HG03066 (cell line): ENCODE measurements around the gene DHX29.

Experiments used
- ATAC-seq: cut with Tn5 transposase; IDR thresholded peaks from one replicate; pipeline ENCODE4 v1.9.1; 2021; ENCODE audit warnings: low read depth; ENCODE audit not compliant: unreplicated experiment

The DHX29 gene

DNA sequence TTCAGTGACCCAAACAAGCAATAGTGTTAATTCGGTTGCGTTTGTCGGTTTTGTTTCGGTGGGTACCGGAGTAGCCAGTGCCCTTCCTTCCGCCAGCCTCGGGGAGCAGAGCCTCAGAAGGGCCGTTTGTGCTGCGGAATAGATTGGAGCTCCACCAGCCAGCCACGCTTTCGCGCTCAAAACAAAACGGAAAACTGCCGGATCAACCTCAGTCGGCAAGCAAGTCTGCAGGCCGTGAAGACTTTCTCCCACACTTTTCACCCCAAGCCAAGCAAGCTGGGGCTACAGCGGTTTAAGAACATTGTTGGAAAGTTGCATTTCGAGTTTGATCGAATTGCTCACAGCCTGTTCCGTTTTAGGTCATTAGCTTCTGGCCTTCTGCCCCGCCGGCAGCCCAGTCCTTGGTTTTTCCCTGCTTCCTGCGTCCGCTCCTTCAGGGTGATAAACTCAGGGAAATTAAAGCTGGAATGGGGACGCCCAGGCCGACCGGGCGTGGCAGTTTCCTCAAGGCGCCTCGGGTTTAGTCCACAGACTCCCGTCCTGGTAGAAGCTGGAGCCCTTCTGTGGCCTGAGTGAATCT, 73.3 kb downstream of the DHX29 start:
- ATAC-seq: no peak

DNA sequence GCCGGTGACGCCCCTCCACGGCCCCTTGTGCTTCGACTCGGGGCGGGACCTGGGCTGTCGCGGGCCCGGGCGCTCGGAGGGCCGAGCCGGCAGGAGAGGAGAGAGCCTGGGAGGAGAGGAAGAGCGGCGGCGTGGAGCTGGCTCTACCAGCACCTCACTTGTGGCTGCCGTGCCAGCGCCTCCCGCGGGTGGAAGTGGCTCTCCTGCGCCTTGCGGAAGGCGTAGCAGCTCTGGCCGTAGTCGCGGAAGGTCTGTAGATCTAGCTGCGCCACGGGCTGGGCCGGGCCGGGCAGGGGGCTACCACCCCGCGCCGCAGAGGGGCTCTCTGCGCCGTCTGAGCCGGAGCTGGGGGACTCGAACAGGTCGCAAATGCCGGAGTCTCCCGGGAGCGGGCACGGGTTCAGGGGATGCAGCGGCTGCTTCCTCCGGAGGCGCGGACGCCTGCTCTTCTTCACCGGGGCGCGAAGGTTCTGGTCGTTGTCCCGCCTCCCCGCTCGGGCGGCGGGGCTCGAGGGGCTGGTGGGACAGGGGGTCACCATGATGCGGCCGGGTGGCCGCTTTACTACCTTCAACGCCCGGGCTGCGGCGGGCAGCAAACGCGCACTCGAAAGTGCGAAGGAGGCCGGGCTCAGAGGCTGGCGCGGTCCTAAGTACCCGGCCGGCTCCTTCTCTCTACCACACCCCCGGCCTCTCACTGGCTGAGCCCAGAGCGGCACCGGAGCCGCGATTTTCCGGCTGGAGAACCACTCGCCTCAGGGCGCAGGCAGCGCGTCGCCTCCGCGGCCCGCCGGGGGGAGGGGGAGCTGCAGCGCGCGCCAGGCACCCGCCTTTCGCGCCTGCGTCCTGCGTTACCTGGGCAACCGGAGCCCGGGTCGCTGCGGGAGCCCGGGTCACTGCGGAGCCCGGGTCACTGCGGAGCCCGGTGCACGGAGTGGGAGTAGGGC, 74.2 kb downstream of the DHX29 start, which contains the start of gene CCNO:
TSS of gene CCNO (minus strand) at position 624 of the 944 bp plus-strand sequence. CDS start at position 539, 85 bp downstream.
- ATAC-seq: peak; percentile 55

- no peak for ATAC-seq
Measured at GRCh38 chr5:55232271-55232984, 75.1 kb downstream of the DHX29 start.

GRCh38 chr5:55231919-55232270, 75.6 kb downstream of the DHX29 start:
- ATAC-seq: no peak

DNA sequence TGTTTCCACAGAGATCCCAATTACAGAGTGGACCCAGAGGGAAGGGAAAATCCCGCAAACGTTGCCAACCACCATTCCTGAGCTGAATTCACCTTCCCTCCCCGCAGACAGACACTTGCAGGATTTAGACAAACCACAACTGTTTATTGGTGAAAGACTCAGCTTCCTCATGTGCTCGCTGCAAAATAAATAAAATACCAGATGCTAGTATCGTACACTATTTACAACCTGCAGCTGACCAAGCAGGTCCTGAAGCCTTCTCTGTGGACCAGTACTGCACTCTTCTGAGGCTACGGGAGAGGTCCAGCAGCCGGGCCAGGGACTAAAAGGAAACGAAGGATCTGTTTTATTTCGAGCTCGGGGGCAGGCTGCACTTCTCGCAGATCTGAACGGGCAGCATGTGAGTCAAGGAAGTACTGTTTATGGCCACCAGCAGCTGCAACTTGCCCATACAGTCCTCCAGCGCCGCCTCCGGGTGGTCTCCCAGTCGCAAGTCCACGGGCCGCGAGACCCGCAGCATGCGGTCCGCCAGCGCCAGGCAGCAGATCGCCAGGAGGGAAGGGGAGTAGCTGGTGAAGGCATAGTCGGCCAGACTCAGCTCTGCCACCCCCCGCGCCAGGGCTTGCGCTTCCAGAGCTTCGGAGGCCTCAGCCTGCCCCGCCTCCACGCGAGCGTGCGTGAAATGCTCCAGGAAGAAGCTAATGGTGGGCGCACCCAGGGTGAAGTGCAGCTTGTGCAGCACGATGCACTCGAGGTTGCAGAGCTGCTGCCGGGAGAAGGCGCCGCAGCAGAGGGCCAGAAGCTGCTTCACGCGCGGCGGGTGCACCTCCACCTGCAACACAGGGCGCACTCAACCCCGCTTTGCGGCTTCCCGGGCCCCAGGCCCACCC, 76.2 kb downstream of the DHX29 start:
- ATAC-seq: no peak

DNA sequence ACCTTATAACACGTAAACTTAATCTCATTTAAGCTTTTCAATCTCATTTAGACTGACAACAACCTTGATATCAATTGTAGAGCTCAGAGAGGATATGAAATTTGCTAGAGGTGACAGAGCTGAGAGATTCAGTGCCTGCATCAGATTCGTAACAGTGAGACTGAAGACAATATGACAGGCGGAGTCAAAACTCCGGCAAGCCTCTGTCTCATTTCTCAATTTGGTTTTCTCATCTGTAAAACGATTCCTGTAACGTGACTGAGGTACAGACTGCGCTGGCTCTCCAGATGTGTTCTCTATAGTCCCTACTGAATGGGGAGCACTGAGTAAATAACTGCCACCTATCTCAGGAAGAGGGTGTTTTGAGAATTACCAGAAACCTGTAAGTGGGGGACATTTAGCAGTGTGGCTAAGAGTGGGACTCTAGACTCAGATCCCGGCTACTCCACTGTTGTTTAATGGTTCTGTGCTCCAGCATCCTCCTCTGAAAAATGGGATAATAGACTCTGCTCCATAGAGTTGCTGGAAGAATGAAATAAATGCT, 77.3 kb downstream of the DHX29 start:
- ATAC-seq: no peak

DNA sequence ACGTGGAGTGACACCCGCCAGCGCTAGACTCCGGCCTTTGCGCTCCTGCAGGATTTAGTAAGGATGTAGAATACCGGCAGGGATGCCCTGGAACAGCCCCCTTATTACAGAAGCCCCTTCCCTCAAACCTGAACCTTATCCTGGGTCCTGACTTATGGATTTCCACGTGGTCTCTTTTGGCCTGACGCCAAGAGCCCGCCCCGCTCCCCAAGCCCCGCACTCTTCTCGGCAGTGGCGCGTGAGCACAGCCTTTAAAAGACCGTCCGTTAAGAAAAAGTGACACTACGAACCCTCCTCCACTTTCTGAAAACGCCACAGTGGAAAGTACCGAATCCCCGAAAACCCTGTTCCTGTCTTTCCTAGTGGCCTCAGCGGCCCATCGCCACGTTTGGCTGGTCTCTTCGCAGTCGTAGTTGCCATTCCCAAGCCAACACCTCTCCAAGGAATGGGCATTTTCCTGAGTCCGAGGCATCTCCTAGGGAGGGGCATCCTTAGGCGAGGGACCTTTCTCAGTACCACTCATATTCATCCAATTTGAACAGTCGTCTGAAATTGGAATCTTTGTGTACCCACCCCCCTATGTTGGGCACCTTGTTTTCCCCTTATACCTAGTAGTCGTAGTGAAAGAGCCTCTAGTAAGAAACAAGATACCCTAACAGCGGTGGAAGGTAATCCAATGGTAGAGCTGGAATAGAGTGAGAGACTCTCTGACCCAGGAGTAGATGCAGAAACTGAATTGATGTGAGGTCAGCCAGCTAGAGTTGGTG, 79.6 kb downstream of the DHX29 start:
- ATAC-seq: no peak

DNA sequence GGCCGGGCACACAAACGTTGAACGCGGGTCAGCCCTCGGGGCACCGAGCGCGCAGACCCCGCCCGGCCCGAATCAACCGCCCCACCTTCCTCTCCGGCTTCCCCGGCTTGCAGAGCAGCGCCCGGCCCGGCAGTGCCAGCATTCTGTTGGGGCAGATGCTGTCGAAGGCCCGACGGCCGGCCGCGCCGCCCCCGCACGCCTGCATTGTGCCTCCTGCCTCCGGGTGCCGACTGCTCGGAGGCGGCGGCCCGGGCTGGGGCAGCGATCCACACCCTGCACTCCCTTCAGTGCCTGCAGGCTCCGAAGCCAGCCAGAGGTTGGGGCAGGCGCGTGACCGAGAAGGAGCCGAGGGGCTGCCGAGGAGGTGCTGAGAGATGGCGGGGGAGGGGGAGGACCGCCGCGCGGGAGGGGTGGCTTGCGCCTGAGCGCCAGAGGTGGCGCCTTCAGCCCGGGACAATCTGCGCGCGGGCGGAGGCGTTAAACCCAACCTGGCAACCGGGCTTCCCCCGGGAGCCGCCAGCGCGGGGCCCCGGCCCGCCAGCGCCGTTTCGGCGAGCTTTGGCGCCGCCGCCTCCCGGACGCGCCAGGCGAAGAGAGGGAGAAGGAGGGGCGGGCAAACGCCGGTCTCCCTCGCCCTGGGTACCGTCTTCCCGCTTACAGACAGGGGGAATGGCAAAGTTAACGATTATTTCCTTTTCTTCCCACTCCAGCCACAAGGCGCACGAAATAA, 80.4 kb downstream of the DHX29 start, which contains the start of gene MCIDAS:
TSS of gene MCIDAS (minus strand) at position 382 of the 730 bp plus-strand sequence. CDS start at position 205, 177 bp downstream.
- no peak for ATAC-seq

DNA sequence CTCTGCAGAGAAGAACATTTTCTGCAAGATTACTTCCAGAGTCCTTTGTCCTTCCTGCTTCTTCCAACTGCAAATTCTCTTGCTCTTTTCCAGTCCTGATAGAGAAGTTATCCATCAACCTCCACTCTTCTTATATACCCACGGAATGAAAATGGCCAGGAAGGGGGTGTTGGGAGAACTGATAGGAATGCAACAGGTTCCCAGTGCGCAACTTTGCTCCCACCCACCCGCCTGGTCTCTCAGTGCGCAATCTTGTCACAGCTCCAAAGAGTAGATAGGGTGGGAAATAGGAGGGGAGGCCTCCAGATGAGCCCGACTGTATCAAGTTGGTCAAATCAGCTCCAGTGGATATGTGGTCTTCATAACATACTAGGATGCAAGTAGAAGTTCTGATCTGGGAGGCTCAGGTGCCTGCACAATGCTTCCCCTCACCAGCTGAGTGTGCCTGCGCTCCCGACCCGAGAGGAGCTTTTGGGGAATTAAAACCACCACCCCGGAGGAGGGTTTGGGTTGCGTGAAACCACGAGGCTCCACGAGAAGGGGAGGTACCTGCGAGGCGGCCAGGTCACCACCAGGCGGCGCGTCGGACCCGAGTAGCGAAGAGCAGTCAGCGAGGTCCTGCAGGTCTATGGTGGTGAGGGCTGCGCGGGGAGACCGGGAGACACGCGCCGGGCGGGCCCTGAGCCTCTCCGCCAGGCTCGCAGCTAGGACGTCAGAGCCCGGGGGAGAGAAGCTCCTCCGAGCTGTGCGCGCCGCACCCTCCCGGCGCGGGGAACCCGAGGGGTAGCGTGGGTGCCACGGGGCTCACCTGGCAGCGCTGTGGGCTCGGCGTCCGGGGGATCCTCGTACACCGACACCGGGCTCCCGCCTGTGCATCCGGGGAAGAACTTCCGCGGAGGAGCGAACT, 81.2 kb downstream of the DHX29 start:
- ATAC-seq: no peak

GRCh38 chr5:55225346-55225745, 82.1 kb downstream of the DHX29 start:
- ATAC-seq: no peak

DNA sequence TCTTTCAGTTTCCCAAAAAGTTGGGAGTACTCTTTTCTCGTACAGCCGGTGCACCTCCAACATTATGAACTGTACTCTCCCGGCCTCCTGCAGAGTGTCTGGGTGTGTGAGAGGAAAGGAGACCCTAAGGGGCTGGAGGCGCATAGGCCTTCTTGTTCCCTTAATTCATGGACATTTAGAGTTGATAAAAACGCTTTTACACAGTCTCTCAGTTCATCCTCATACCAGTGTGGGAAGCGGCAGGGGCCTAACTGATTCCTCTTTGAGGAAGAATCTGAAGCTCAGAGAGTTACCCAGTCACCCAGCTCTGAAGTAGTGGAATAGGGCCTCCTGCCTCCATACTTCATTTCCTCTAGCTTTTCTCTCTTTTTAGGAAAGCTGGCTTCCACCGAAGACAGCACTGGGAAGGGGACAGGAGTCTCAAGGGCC, 83.7 kb downstream of the DHX29 start:
- ATAC-seq: no peak

DNA sequence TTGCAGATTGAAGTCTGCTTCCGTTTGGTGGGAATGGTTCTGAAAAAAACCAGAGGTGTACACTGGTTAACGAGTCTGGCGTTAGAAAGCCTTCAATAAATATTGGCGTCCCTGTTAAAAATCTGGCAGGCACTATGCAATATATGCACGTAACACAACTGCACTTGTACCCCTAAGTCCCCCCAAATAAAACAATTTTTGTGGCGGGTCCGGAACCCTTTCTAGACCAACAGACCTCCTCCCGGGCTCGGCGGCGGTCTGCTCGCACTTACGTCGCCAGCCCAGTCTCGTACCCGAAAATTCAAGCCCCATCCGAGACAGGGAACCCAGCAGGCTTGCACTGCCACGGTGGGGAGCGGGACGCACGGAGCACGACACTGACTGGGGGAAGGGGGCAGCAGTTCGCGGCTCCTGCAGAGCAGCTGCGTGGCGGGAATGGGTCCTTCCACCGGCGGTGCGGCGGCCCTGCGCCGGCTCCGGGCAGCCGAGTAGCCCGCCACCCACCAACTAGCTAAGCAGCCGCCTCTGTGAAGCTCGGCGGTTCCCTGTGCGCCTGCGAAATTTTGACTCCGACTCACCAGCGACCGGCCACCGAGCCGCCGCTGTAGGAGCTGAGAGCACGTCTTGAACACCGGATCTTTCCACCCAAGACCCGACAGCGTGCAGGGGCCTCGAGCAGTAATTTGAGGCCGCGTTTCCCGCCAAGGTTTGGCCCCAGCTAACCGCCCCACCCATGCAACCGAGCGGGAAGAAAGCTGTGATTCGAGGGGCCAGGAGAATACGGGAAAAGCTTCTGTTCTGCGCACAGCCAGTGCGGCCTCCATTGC, 84.3 kb downstream of the DHX29 start:
- no peak for ATAC-seq

DNA sequence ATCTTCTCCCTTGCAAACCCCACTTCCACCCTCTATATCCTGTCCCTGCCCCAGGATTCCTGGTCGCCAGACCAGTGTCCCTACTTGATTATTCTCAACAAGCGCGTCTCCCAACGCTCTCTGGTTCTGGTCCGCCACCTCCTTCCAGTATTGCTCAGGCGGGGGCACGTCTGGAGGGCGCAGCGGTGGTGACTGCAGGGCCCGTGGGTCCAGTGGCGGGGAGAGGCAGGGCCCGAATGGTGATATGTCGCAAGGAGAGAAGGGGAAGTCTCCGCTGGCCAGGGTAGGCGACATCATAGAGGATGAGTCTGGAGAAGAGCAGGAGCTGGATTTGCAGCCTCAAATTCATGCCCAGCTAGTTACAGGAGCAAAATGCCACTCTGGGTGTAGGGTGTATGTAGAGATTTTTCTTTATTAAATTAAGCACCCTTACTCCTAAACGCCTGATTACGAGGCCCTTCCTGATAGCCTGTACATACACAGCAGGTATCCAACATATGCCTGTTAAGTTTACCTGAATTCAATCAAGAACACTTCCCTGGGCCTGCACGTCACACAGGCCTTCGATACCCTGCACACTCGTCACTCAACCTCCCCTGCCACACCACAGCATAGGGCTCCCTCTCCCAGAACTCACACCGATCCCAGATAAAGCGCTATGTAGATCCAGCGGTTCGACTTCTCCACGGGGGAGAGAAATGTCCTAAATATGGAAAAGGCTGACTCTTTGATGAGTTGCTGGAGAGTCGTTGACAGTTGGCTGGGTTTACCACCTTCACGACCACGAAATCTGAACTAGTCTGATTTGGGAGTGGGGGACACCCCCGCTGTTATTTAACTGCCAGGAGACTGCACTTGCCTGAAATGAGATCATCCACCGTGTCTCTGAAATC, 85.2 kb downstream of the DHX29 start:
- no peak for ATAC-seq

DNA sequence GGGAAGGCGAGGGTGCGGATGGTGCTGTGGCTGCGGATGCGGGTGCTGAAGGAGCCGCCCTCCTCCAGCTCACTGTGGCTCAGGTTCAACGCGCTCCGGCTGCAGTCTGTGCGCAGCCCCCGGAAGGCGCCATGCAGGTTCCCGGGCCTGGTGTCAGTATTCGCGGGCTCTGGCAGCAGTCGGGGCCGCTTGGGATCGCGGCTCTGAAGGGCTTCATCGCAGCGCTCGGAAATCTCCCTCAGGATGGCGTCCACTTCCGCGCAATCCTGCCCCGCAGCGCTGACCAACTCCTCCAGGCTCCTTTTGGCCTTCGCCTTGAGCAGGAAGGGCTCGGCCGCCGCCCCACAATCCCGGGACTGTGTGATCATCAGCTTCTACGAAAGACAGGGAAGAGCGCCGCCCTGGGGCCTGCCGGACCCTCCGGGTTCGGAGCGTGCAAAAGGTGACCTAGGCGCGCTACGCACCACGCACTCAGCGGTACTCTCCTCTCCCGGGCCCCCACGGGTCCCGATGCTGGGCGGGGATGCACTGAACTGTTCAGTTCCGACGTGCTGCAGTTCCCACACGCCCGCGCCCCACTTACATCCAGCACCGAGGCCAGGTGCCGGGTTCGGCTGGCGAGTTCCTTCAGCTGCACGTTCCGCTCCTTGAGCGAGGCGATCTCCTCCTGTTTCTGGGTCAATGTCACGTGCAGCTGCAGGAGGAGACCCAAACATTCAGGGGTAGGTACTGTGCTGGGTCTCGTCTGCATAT, 86.9 kb downstream of the DHX29 start:
- no peak for ATAC-seq

DNA sequence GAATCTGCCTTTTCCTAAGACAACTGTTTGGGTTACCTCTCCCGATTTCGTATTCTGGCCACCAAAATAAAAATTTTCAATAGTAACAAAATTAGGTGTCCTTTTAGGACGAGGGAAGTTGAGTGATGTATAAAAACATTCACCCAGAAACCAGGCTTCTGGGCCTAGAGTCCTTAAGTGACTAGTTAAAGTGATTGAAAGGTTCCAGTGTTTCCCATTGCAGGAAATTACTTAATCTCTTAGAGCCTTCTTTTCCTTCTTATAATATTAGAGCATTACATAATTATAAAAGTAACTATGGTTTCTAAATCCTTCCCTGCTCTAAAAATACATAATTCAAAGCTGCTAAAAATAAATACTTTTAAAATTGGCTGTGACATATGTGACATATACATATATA, 87.7 kb downstream of the DHX29 start:
- no peak for ATAC-seq
